RKO (cell line): ENCODE results near the gene NKAIN1.

Source experiments
- DNase-seq: peaks from one replicate; pipeline ENCODE4 v3.0.0-alpha.2; 2016; ENCODE audit warnings: low spot score

NKAIN1 gene

GRCh38 chr1:31234123-31234708 is 5.5 kb downstream of the NKAIN1 start:
- no peak for DNase-seq

GRCh38 chr1:31232689-31233088 is 7.0 kb downstream of the NKAIN1 start:
- no peak for DNase-seq

- no peak for DNase-seq
Observed at GRCh38 chr1:31231802-31232201, 7.9 kb downstream of the NKAIN1 start.

GRCh38 chr1:31230378-31230777 is 9.3 kb downstream of the NKAIN1 start:
- DNase-seq, result no peak

GRCh38 chr1:31228986-31229385 is 10.7 kb downstream of the NKAIN1 start:
- no peak for DNase-seq

GRCh38 chr1:31227891-31228568 is 11.7 kb downstream of the NKAIN1 start:
- DNase-seq, result no peak

- no peak for DNase-seq
Observed at GRCh38 chr1:31224068-31224467, 15.6 kb downstream of the NKAIN1 start.

- DNase-seq, result no peak
Observed at GRCh38 chr1:31222176-31222575, 17.5 kb downstream of the NKAIN1 start.

- DNase-seq, result no peak
Observed at GRCh38 chr1:31221072-31221471, 18.6 kb downstream of the NKAIN1 start.

- no peak for DNase-seq
Observed at GRCh38 chr1:31219489-31219888, 20.2 kb downstream of the NKAIN1 start.

- DNase-seq, result no peak
Observed at GRCh38 chr1:31218705-31219104, 21.0 kb downstream of the NKAIN1 start.

GRCh38 chr1:31216016-31216415 is 23.7 kb downstream of the NKAIN1 start:
- no peak for DNase-seq

GRCh38 chr1:31215065-31215570 is 24.6 kb downstream of the NKAIN1 start:
- DNase-seq, result no peak

- DNase-seq, result no peak
Observed at GRCh38 chr1:31214316-31215064, 25.2 kb downstream of the NKAIN1 start.

GRCh38 chr1:31208361-31208945 is 31.2 kb downstream of the NKAIN1 start:
- DNase-seq, result no peak

GRCh38 chr1:31207569-31207968 is 32.1 kb downstream of the NKAIN1 start:
- no peak for DNase-seq

GRCh38 chr1:31207046-31207445 is 32.6 kb downstream of the NKAIN1 start:
- DNase-seq, result no peak

- DNase-seq, result no peak
Observed at GRCh38 chr1:31203215-31203614, 36.5 kb downstream of the NKAIN1 start.

- DNase-seq, result no peak
Observed at GRCh38 chr1:31201931-31202360, 37.7 kb downstream of the NKAIN1 start.

- no peak for DNase-seq
Observed at GRCh38 chr1:31199949-31200348, 39.7 kb downstream of the NKAIN1 start.

- no peak for DNase-seq
Observed at GRCh38 chr1:31199236-31199790, 40.4 kb downstream of the NKAIN1 start.

- DNase-seq, result no peak
Observed at GRCh38 chr1:31198600-31198999, 41.1 kb downstream of the NKAIN1 start.
